AG09319 (cell line): Measurements from ENCODE around the gene DNAJC7.

Experiments
- DNase-seq: peaks from one replicate; pipeline ENCODE4 v3.0.0-alpha.2; 2010; ENCODE audit warnings: low read depth; ENCODE audit errors: extremely low read depth
- CTCF ChIP-seq: IDR thresholded peaks from 2 replicates; pipeline ENCODE4 v1.5.1; 2011; ENCODE audit warnings: low read depth, mild to moderate bottlenecking, inconsistent platforms, low read length, moderate library complexity

The DNAJC7 gene

GRCh38 chr17:41959336-41960095 lies 57.7 kb downstream of the DNAJC7 start:
- TF ChIP-seq CTCF = peak; percentile 47
- DNase-seq = peak; percentile 22

GRCh38 chr17:41959030-41959335 lies 58.3 kb downstream of the DNAJC7 start:
- no peak for DNase-seq

GRCh38 chr17:41957869-41958439 lies 59.3 kb downstream of the DNAJC7 start:
- TF ChIP-seq CTCF = no peak
- DNase-seq = no peak

More at GRCh38 chr17:41959030-41959335, 58.3 kb downstream of the DNAJC7 start:
- TF ChIP-seq CTCF = no peak

- DNase-seq = no peak
- no peak for TF ChIP-seq CTCF
These were observed 60.0 kb downstream of the DNAJC7 start for GRCh38 chr17:41957031-41957868.

- no peak for DNase-seq
- TF ChIP-seq CTCF = no peak
These were observed 60.7 kb downstream of the DNAJC7 start for GRCh38 chr17:41956522-41956921.

GRCh38 chr17:41948762-41949460 lies 68.3 kb downstream of the DNAJC7 start:
- DNase-seq = no peak
- no peak for TF ChIP-seq CTCF

GRCh38 chr17:41944943-41945342 lies 72.3 kb downstream of the DNAJC7 start:
- no peak for TF ChIP-seq CTCF
- DNase-seq = no peak
